Astrocyte (in vitro differentiated cells and primary cell): Measurements from ENCODE around the gene CDH10.

Experiments
- EZH2 ChIP-seq: IDR thresholded peaks from 2 replicates; pipeline ENCODE4 v1.6.1; 2012; ENCODE audit warnings: mild to moderate bottlenecking, low read length, inconsistent platforms; ENCODE audit not compliant: insufficient read depth
- TF ChIP-seq, protein P1 (sequence below): IDR thresholded peaks from 2 replicates; pipeline ENCODE4 v1.5.1; 2011; ENCODE audit warnings: low read depth, mild to moderate bottlenecking, inconsistent platforms, low read length, moderate library complexity; ENCODE audit not compliant: insufficient read depth

DNA sequence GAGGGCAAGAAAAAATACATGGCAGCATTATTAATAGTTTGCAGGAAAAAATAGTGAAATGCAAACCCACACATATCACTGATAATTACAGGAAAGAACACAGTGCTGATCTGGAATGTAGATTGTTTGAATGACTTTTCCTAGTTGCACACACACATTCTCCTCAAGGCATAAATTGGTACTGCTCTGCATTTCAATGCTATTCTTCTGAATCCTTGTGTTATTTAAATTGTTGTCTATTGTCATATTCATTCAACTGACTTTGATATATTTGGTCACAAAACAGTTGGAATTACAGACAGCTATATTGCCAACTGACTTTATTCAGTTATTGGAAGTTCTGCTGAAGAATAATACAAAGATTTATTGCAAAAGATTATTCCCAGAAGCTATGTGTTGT is 139.5 kb downstream of the CDH10 start:
- TF ChIP-seq, protein P1, sequence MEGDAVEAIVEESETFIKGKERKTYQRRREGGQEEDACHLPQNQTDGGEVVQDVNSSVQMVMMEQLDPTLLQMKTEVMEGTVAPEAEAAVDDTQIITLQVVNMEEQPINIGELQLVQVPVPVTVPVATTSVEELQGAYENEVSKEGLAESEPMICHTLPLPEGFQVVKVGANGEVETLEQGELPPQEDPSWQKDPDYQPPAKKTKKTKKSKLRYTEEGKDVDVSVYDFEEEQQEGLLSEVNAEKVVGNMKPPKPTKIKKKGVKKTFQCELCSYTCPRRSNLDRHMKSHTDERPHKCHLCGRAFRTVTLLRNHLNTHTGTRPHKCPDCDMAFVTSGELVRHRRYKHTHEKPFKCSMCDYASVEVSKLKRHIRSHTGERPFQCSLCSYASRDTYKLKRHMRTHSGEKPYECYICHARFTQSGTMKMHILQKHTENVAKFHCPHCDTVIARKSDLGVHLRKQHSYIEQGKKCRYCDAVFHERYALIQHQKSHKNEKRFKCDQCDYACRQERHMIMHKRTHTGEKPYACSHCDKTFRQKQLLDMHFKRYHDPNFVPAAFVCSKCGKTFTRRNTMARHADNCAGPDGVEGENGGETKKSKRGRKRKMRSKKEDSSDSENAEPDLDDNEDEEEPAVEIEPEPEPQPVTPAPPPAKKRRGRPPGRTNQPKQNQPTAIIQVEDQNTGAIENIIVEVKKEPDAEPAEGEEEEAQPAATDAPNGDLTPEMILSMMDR = no peak
- no peak for TF ChIP-seq EZH2
